CD4-positive, CD25-positive, alpha-beta regulatory T cell (primary cell): ENCODE measurements around the gene MAP6. TPM values are rescaled to one million over a fixed set of nuclear protein-coding genes. Genes with fewer than 3 reads are reported as not detected.

ENCODE experiments used
- ATAC-seq, 2 donors: fragments of 150-1000 bp; cut with Tn5 transposase; one replicate each; pipeline ENCODE4 v1.10.0; 2021; ENCODE audit warnings: low read depth in 2 of 2, moderate number of reproducible peaks in 2 of 2, moderate library complexity in 1 of 2
- DNase-seq, 3 donors: peaks; one replicate each; pipeline versions ENCODE4 v3.0.0 to v3.0.0-alpha.2; 2012 to 2022; ENCODE audit warnings: mixed read lengths in 1 of 3
- H3K27ac ChIP-seq: one replicate; pipeline ENCODE4 v1.7.0; 2013; ENCODE audit warnings: mild to moderate bottlenecking, low read length; ENCODE audit not compliant: insufficient read depth, poor library complexity, severe bottlenecking
- H3K27me3 ChIP-seq: one replicate; pipeline ENCODE4 v1.7.0; 2013; ENCODE audit warnings: low read length; ENCODE audit not compliant: control insufficient read depth, insufficient read depth
- H3K36me3 ChIP-seq: one replicate; pipeline ENCODE4 v1.7.0; 2013; ENCODE audit warnings: mild to moderate bottlenecking, low read length, moderate library complexity; ENCODE audit not compliant: control insufficient read depth, insufficient read depth
- H3K4me1 ChIP-seq: 2 replicates; pipeline ENCODE4 v1.7.0; 2013; ENCODE audit warnings: mild to moderate bottlenecking, low read length; ENCODE audit not compliant: insufficient read depth, control insufficient read depth, poor library complexity, severe bottlenecking
- H3K4me3 ChIP-seq: one replicate; pipeline ENCODE4 v1.7.0; 2013; ENCODE audit warnings: low read depth, mild to moderate bottlenecking, low read length, moderate library complexity
- H3K9me3 ChIP-seq, 2 experiments: 1 replicate in 1 of 2; 2 replicates in 1 of 2; pipeline ENCODE4 v1.7.0; 2013; ENCODE audit warnings: low read length in 2 of 2, mild to moderate bottlenecking in 1 of 2, moderate library complexity in 1 of 2; ENCODE audit not compliant: control insufficient read depth in 2 of 2
- H3K27ac Mint-ChIP-seq, 3 donors: one replicate each; pipeline ENCODE4 v1.8.0; 2020 to 2022; ENCODE audit warnings: mild to moderate bottlenecking in 3 of 3, mixed read lengths in 3 of 3, moderate library complexity in 2 of 3
- H3K27me3 Mint-ChIP-seq: one replicate; pipeline ENCODE4 v1.8.0; 2022; ENCODE audit warnings: mild to moderate bottlenecking, mixed read lengths
- H3K36me3 Mint-ChIP-seq: one replicate; pipeline ENCODE4 v1.8.0; 2020; ENCODE audit warnings: mixed read lengths
- H3K4me1 Mint-ChIP-seq, 4 donors: one replicate each; pipeline ENCODE4 v1.8.0; 2020 to 2022; ENCODE audit warnings: mixed read lengths in 4 of 4, mild to moderate bottlenecking in 1 of 4
- H3K4me3 Mint-ChIP-seq, 4 donors: one replicate each; pipeline ENCODE4 v1.8.0; 2020 to 2022; ENCODE audit warnings: mild to moderate bottlenecking in 4 of 4, mixed read lengths in 4 of 4, moderate library complexity in 3 of 4
- H3K9me3 Mint-ChIP-seq, 7 donors: one replicate each; pipeline ENCODE4 v1.8.0; 2020 to 2022; ENCODE audit warnings: mixed read lengths in 7 of 7, mild to moderate bottlenecking in 3 of 7, moderate library complexity in 2 of 7
- polyA plus RNA-seq, 4 donors: library from polyadenylated mRNA; unstranded; fragments of 300-500 nt; fragmentation: Illumina TruSeq; gene quantifications; one replicate each; pipeline ENCODE4 v1.2.3, GENCODE V29; 2021
- total RNA-seq: library from RNA; stranded (reverse); gene quantifications from one replicate; pipeline ENCODE4 v1.2.3, GENCODE V29; 2022

Gene MAP6
- total and polyA plus RNA-seq, 5 donors from 2014 or later = 0.44 TPM; not detected in 4

GRCh38 chr11:75652936-75653335 lies 15.9 kb downstream of the MAP6 start:
- ATAC-seq (no peak), DNase-seq (no peak)
- Mint-ChIP-seq H3K4me3 (no peak overlapping the region), H3K9me3 (peaks cover 0 to 5% (median 0%) of the 10 kb centered on the region in 7 donors), H3K27me3 (peaks cover 9% of the 10 kb centered on the region), H3K27ac (no peak overlapping the region), H3K36me3 (no peaks in the 10 kb centered on the region), H3K4me1 (no peaks in the 10 kb centered on the region)
- Histone ChIP-seq H3K36me3 (no peaks in the 10 kb centered on the region), H3K9me3 (no peaks in the 10 kb centered on the region), H3K27me3 (peaks cover 2% of the 10 kb centered on the region), H3K4me3 (no peak overlapping the region), H3K27ac (no peak overlapping the region), H3K4me1 (no peaks in the 10 kb centered on the region)

DNA sequence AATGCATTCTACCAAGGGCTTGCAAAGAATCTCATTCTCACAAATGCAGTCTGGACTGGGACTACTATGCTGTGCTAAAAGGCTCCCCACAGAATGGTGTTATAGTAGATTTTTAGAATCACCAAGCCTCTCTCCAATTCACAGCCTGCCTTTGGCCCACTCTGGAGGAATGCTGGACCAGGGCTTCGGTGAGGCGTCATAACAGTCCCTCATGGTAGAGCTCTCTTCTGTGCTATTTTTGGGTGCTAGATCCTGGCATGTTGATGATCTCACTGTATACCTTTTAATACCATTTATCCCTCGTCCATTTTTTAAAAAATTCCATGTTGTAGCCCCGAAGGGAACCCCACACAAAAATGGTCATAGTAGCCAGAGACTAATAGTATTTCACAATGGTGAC lies 17.6 kb downstream of the MAP6 start:
- H3K4me3 ChIP-seq = no peak overlapping the region
- H3K9me3 Mint-ChIP-seq = peaks cover 0 to 2% (median 0%) of the 10 kb centered on the region in 7 donors
- no peak overlapping the region for H3K27ac ChIP-seq
- no peaks in the 10 kb centered on the region for H3K36me3 Mint-ChIP-seq
- DNase-seq = no peak
- H3K9me3 ChIP-seq = no peaks in the 10 kb centered on the region
- no peak overlapping the region for H3K27ac Mint-ChIP-seq
- H3K4me1 Mint-ChIP-seq = no peaks in the 10 kb centered on the region
- H3K36me3 ChIP-seq = no peaks in the 10 kb centered on the region
- no peaks in the 10 kb centered on the region for H3K4me1 ChIP-seq
- H3K27me3 Mint-ChIP-seq = peaks cover 14% of the 10 kb centered on the region
- H3K4me3 Mint-ChIP-seq = no peak overlapping the region
- H3K27me3 ChIP-seq = peaks cover 2% of the 10 kb centered on the region
- ATAC-seq = no peak

GRCh38 chr11:75650167-75650723 lies 18.6 kb downstream of the MAP6 start:
- H3K27ac Mint-ChIP-seq = no peak overlapping the region
- DNase-seq (no peak), ATAC-seq (no peak)
- H3K9me3 Mint-ChIP-seq = peaks cover 0 to 2% (median 0%) of the 10 kb centered on the region in 7 donors
- no peaks in the 10 kb centered on the region for H3K4me1 Mint-ChIP-seq
- H3K4me1 ChIP-seq = no peaks in the 10 kb centered on the region
- peaks cover 2% of the 10 kb centered on the region for H3K27me3 ChIP-seq
- H3K27me3 Mint-ChIP-seq = peaks cover 17% of the 10 kb centered on the region
- H3K4me3 ChIP-seq = no peak overlapping the region
- no peaks in the 10 kb centered on the region for H3K36me3 ChIP-seq
- H3K27ac ChIP-seq = no peak overlapping the region
- H3K9me3 ChIP-seq = no peaks in the 10 kb centered on the region
- no peak overlapping the region for H3K4me3 Mint-ChIP-seq
- H3K36me3 Mint-ChIP-seq = no peaks in the 10 kb centered on the region

DNA sequence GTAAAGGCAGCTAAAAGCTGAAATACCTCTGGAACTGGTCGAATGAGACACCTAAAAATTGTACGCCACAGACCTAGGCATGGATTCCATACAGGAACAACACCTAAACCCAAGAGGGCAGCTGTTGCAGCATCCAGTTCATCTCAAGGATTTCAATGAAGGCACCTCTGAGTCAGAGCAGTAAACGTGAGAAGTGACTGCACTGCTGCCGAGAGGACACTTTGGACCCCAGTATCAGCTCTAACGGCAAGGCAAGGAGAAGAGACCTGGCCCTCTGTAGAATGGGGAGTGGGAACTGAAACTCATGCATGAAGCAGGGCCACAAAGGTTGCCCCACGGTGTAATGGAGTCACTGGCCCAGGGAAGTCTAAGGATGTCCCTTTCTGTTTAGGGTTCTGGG lies 23.9 kb downstream of the MAP6 start:
- Mint-ChIP-seq H3K9me3 (no peaks in the 10 kb centered on the region), H3K27me3 (peaks cover 30% of the 10 kb centered on the region), H3K27ac (no peak overlapping the region), H3K4me3 (no peak overlapping the region), H3K36me3 (no peaks in the 10 kb centered on the region), H3K4me1 (no peaks in the 10 kb centered on the region)
- Histone ChIP-seq H3K9me3 (no peaks in the 10 kb centered on the region), H3K4me1 (no peaks in the 10 kb centered on the region), H3K36me3 (no peaks in the 10 kb centered on the region), H3K4me3 (no peak overlapping the region), H3K27ac (no peak overlapping the region), H3K27me3 (peaks cover 10% of the 10 kb centered on the region)
- no peak for ATAC-seq
- no peak for DNase-seq

- DNase-seq (no peak), ATAC-seq (no peak)
- H3K36me3 Mint-ChIP-seq = no peaks in the 10 kb centered on the region
- H3K27me3 Mint-ChIP-seq = peaks cover 30% of the 10 kb centered on the region
- Histone ChIP-seq H3K4me1 (no peaks in the 10 kb centered on the region), H3K27me3 (peaks cover 15% of the 10 kb centered on the region), H3K36me3 (no peaks in the 10 kb centered on the region), H3K9me3 (no peaks in the 10 kb centered on the region), H3K27ac (no peak overlapping the region), H3K4me3 (no peak overlapping the region)
- H3K27ac Mint-ChIP-seq = no peak overlapping the region
- no peak overlapping the region for H3K4me3 Mint-ChIP-seq
- no peaks in the 10 kb centered on the region for H3K4me1 Mint-ChIP-seq
- H3K9me3 Mint-ChIP-seq = peaks cover 0 to 2% (median 0%) of the 10 kb centered on the region in 7 donors
Measured at GRCh38 chr11:75644370-75644769, 24.5 kb downstream of the MAP6 start.

DNA sequence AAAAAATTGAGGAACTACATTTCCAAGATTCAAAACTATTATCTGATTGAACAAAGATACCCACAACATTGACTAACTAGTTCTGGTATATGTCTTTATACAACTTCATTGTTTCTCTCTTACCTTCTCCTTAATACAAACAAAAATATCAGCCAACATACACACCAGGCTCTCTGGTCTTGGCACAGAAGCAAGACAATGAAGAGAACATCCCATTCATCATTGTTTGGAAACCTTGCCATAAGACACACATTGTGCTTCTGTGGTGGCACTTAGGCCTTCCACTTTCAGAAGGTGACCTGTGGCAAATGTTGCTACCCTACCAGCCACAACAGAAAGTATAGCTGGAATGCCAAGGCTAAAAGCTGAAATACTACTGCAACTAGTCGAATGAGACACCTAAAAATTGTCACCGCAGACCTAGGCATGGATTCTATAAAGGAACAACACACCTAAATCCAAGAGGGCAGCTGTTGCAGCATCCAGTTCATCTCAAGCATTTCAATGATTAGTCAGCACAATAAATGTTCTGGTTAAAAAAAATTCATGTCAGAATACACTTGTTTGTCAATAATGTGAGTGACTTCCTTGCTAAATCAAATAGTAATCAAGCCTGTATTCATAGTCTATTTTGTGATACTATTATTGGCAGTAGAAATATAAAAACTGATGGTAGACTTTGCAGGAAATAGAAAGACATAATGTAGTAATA lies 26.3 kb downstream of the MAP6 start:
- Histone ChIP-seq H3K36me3 (no peaks in the 10 kb centered on the region), H3K9me3 (no peaks in the 10 kb centered on the region), H3K27ac (no peak overlapping the region), H3K4me1 (no peaks in the 10 kb centered on the region), H3K27me3 (peaks cover 17% of the 10 kb centered on the region), H3K4me3 (no peak overlapping the region)
- Mint-ChIP-seq H3K36me3 (no peaks in the 10 kb centered on the region), H3K4me1 (no peaks in the 10 kb centered on the region), H3K27me3 (peaks cover 38% of the 10 kb centered on the region), H3K27ac (no peak overlapping the region), H3K4me3 (no peak overlapping the region), H3K9me3 (peaks cover 0 to 2% (median 0%) of the 10 kb centered on the region in 7 donors)
- no peak for DNase-seq
- ATAC-seq = no peak

- peaks cover 45% of the 10 kb centered on the region for H3K27me3 Mint-ChIP-seq
- no peaks in the 10 kb centered on the region for H3K36me3 ChIP-seq
- H3K4me1 ChIP-seq = no peaks in the 10 kb centered on the region
- H3K36me3 Mint-ChIP-seq = no peaks in the 10 kb centered on the region
- no peak for ATAC-seq
- H3K27ac ChIP-seq = no peak overlapping the region
- H3K9me3 Mint-ChIP-seq = peaks cover 0 to 2% (median 0%) of the 10 kb centered on the region in 7 donors
- H3K9me3 ChIP-seq = no peaks in the 10 kb centered on the region
- H3K27ac Mint-ChIP-seq = no peak overlapping the region
- no peak overlapping the region for H3K4me3 Mint-ChIP-seq
- H3K4me3 ChIP-seq = no peak overlapping the region
- DNase-seq = no peak
- H3K27me3 ChIP-seq = peaks cover 22% of the 10 kb centered on the region
- no peaks in the 10 kb centered on the region for H3K4me1 Mint-ChIP-seq
Measured at GRCh38 chr11:75639762-75640181, 29.1 kb downstream of the MAP6 start.

GRCh38 chr11:75637998-75638397 lies 30.8 kb downstream of the MAP6 start:
- Histone ChIP-seq H3K4me1 (no peaks in the 10 kb centered on the region), H3K4me3 (no peak overlapping the region), H3K9me3 (no peaks in the 10 kb centered on the region), H3K27me3 (peaks cover 25% of the 10 kb centered on the region), H3K27ac (no peak overlapping the region), H3K36me3 (no peaks in the 10 kb centered on the region)
- no peaks in the 10 kb centered on the region for H3K36me3 Mint-ChIP-seq
- DNase-seq (no peak), ATAC-seq (no peak)
- peaks cover 49% of the 10 kb centered on the region for H3K27me3 Mint-ChIP-seq
- peaks cover 0 to 2% (median 0%) of the 10 kb centered on the region in 7 donors for H3K9me3 Mint-ChIP-seq
- H3K4me3 Mint-ChIP-seq = no peak overlapping the region
- H3K4me1 Mint-ChIP-seq = no peaks in the 10 kb centered on the region
- H3K27ac Mint-ChIP-seq = no peak overlapping the region
